ENCODE data around the gene PTPN9. TPM values are rescaled to one million over a fixed set of nuclear protein-coding genes. Genes with fewer than 3 reads are reported as not detected.
A peak's percentile ranks its signal among the peaks of the same experiment; 100 is the strongest.
"Not testable (repeated sequence)": the region's sequence is repeated elsewhere in the genome, so short reads cannot be mapped to it uniquely, and the experiment has no call there.

Gene PTPN9
- total RNA-seq, 2 experiments from 2014 or later: 37.0 to 37.4 TPM

GRCh38 chr15:75454471-75455378, 124.4 kb downstream of the PTPN9 start:
- Mint-ChIP-seq H3K27me3 (no peaks in the 10 kb centered on the region), H3K27ac (peak overlapping the region; percentile 95), H3K9me3 (no peaks in the 10 kb centered on the region), H3K4me3 (peak overlapping the region; percentile 87), H3K4me1 (peaks cover 22% of the 10 kb centered on the region), H3K36me3 (ENCODE audit: low read depth) (peaks cover 3% of the 10 kb centered on the region)
- DNase-seq: peak; percentile 83
- CTCF ChIA-PET: interaction anchor here (0.8 to 3.0 kb wide), 11 partner anchors 9 to 393 kb away, joined by 3 to 21 read pairs (median 4); partner anchors contain the start of genes IMP3, MAN2C1 and SNX33
- POLR2A ChIA-PET: interaction anchor here (0.7 to 5.0 kb wide), 5 partner anchors 8 to 186 kb away, joined by 3 to 18 read pairs (median 8); partner anchors contain the start of genes IMP3, MAN2C1 and SNUPN

GRCh38 chr15:75453703-75454470, 125.2 kb downstream of the PTPN9 start:
- peaks cover 3% of the 10 kb centered on the region for H3K36me3 Mint-ChIP-seq (ENCODE audit: low read depth)
- H3K4me1 Mint-ChIP-seq: peaks cover 28% of the 10 kb centered on the region
- H3K27me3 Mint-ChIP-seq: no peaks in the 10 kb centered on the region
- H3K9me3 Mint-ChIP-seq: no peaks in the 10 kb centered on the region
- H3K27ac Mint-ChIP-seq: peak overlapping the region; percentile 100
- peak; percentile 97 for DNase-seq
- ChIA-PET POLR2A (interaction anchor here (0.6 to 5.0 kb wide), 5 partner anchors 45 to 186 kb away, joined by 3 to 18 read pairs (median 8); partner anchors contain the start of genes IMP3, MAN2C1 and SNUPN), CTCF (interaction anchor here (0.8 to 3.0 kb wide), 11 partner anchors 8 to 186 kb away, joined by 3 to 21 read pairs (median 4); partner anchors contain the start of genes IMP3 and MAN2C1)
- peak overlapping the region; percentile 87 for H3K4me3 Mint-ChIP-seq

GRCh38 chr15:75452865-75453702, 126.0 kb downstream of the PTPN9 start:
- peaks cover 3% of the 10 kb centered on the region for H3K36me3 Mint-ChIP-seq (ENCODE audit: low read depth)
- CTCF ChIA-PET: interaction anchor here (0.8 to 3.0 kb wide), 8 partner anchors 17 to 187 kb away, joined by 3 to 21 read pairs (median 4); partner anchors contain the start of genes IMP3 and MAN2C1
- peaks cover 35% of the 10 kb centered on the region for H3K4me1 Mint-ChIP-seq
- POLR2A ChIA-PET: interaction anchor here (0.6 to 5.0 kb wide), 4 partner anchors 44 to 187 kb away, joined by 3 to 18 read pairs (median 12); partner anchors contain the start of genes IMP3, MAN2C1 and SNUPN
- H3K4me3 Mint-ChIP-seq: peak overlapping the region; percentile 87
- no peaks in the 10 kb centered on the region for H3K9me3 Mint-ChIP-seq
- no peaks in the 10 kb centered on the region for H3K27me3 Mint-ChIP-seq
- peak; percentile 42 for DNase-seq
- peak overlapping the region; percentile 100 for H3K27ac Mint-ChIP-seq

- Mint-ChIP-seq H3K36me3 (ENCODE audit: low read depth) (peaks cover 6% of the 10 kb centered on the region), H3K4me1 (peaks cover 41% of the 10 kb centered on the region), H3K9me3 (no peaks in the 10 kb centered on the region), H3K4me3 (peak overlapping the region; percentile 87), H3K27ac (peak overlapping the region; percentile 100), H3K27me3 (no peaks in the 10 kb centered on the region)
- POLR2A ChIA-PET: interaction anchor here (1.1 to 5.0 kb wide), 4 partner anchors 85 to 188 kb away, joined by 4 to 18 read pairs (median 12); partner anchors contain the start of genes IMP3, MAN2C1 and SNUPN
- peak; percentile 90 for DNase-seq
- CTCF ChIA-PET: interaction anchor here (0.7 to 1.9 kb wide), 6 partner anchors 15 to 664 kb away, joined by 3 to 7 read pairs (median 4); partner anchors contain the start of genes IMP3, MAN2C1 and SNX33
Measured at GRCh38 chr15:75452364-75452864, 126.7 kb downstream of the PTPN9 start.

- CTCF ChIA-PET: interaction anchor here (0.6 to 1.9 kb wide), 10 partner anchors 9 to 664 kb away, joined by 3 to 7 read pairs (median 4); partner anchors contain the start of genes IMP3, MAN2C1 and SNX33
- Mint-ChIP-seq H3K4me1 (peaks cover 44% of the 10 kb centered on the region), H3K36me3 (ENCODE audit: low read depth) (peaks cover 11% of the 10 kb centered on the region), H3K27me3 (no peaks in the 10 kb centered on the region), H3K4me3 (peak within 1 kb of the TSS; percentile 87), H3K27ac (peak within 1 kb of the TSS; percentile 100), H3K9me3 (no peaks in the 10 kb centered on the region)
- peak; percentile 100 for DNase-seq
- POLR2A ChIA-PET: interaction anchor here (0.6 to 5.0 kb wide), 5 partner anchors 84 to 428 kb away, joined by 3 to 18 read pairs (median 8); partner anchors contain the start of genes IMP3, MAN2C1, PPCDC and SNUPN
Measured at GRCh38 chr15:75451674-75452363, 127.3 kb downstream of the PTPN9 start, which contains the start of gene SIN3A. TSS of gene SIN3A (minus strand) at chr15:75451690. CDS start at chr15:75430375, 21,315 bp downstream.

GRCh38 chr15:75451202-75451673, 127.9 kb downstream of the PTPN9 start:
- H3K27me3 Mint-ChIP-seq: no peaks in the 10 kb centered on the region

GRCh38 chr15:75450307-75451201, 128.6 kb downstream of the PTPN9 start:
- ChIA-PET CTCF (interaction anchor here (0.6 to 1.9 kb wide), 4 partner anchors 82 to 462 kb away, joined by 3 to 7 read pairs (median 4); partner anchors contain the start of genes IMP3, MAN2C1 and SNX33), POLR2A (interaction anchor here (5.0 kb wide), 1 partner anchor 175 kb away, joined by 18 read pairs; the partner anchor contains the start of gene SNUPN)
- H3K4me1 Mint-ChIP-seq: peaks cover 49% of the 10 kb centered on the region
- no peaks in the 10 kb centered on the region for H3K27me3 Mint-ChIP-seq
- DNase-seq: peak; percentile 98
- peak overlapping the region; percentile 87 for H3K4me3 Mint-ChIP-seq
- peaks cover 17% of the 10 kb centered on the region for H3K36me3 Mint-ChIP-seq (ENCODE audit: low read depth)
- no peaks in the 10 kb centered on the region for H3K9me3 Mint-ChIP-seq
- peak overlapping the region; percentile 100 for H3K27ac Mint-ChIP-seq

More at GRCh38 chr15:75451202-75451673, 127.9 kb downstream of the PTPN9 start:
- Mint-ChIP-seq H3K4me3 (peak overlapping the region; percentile 87), H3K4me1 (peaks cover 44% of the 10 kb centered on the region), H3K9me3 (no peaks in the 10 kb centered on the region), H3K27ac (peak overlapping the region; percentile 100), H3K36me3 (ENCODE audit: low read depth) (peaks cover 11% of the 10 kb centered on the region)
- no peak for DNase-seq
- ChIA-PET POLR2A (interaction anchor here (0.6 to 5.0 kb wide), 3 partner anchors 169 to 428 kb away, joined by 3 to 18 read pairs (median 11); partner anchors contain the start of genes PPCDC and SNUPN), CTCF (interaction anchor here (0.6 to 1.9 kb wide), 8 partner anchors 9 to 489 kb away, joined by 3 to 7 read pairs (median 4); partner anchors contain the start of genes IMP3, MAN2C1 and SNX33)

- DNase-seq: no peak
- peak overlapping the region; percentile 93 for H3K27ac Mint-ChIP-seq
- CTCF ChIA-PET: interaction anchor here (0.6 kb wide), 1 partner anchor 190 kb away, joined by 3 read pairs; the partner anchor contains the start of gene IMP3
- H3K9me3 Mint-ChIP-seq: no peaks in the 10 kb centered on the region
- peaks cover 50% of the 10 kb centered on the region for H3K4me1 Mint-ChIP-seq
- peaks cover 17% of the 10 kb centered on the region for H3K36me3 Mint-ChIP-seq (ENCODE audit: low read depth)
- POLR2A ChIA-PET: no interaction called here
- H3K27me3 Mint-ChIP-seq: no peaks in the 10 kb centered on the region
- peak overlapping the region; percentile 87 for H3K4me3 Mint-ChIP-seq
Measured at GRCh38 chr15:75449585-75450306, 129.4 kb downstream of the PTPN9 start.

- H3K27me3 Mint-ChIP-seq, DNase-seq, H3K27ac Mint-ChIP-seq, POLR2A ChIA-PET, H3K4me3 Mint-ChIP-seq, H3K9me3 Mint-ChIP-seq: not testable (repeated sequence)
- peaks cover 21% of the 10 kb centered on the region for H3K36me3 Mint-ChIP-seq (ENCODE audit: low read depth)
- peaks cover 54% of the 10 kb centered on the region for H3K4me1 Mint-ChIP-seq
- CTCF ChIA-PET: interaction anchor here (0.6 to 1.2 kb wide), 2 partner anchors 79 to 1999 kb away, joined by 3 to 4 read pairs; no protein-coding TSS in a partner anchor
Measured at GRCh38 chr15:75448171-75448570, 130.9 kb downstream of the PTPN9 start.
